Stimulated activated CD4-positive, alpha-beta T cell treated with anti-CD3 and anti-CD28 coated beads, Interleukin-12 subunit alpha, Interleukin-12 subunit beta, amount 100 ng/mL, for 48 hours (primary cell): ENCODE results near the gene DMTF1.
"Not testable (repeated sequence)": the region's sequence is repeated elsewhere in the genome, so short reads cannot be mapped to it uniquely, and the experiment has no call there.

Experiments
- DNase-seq, 3 donors: peaks; one replicate each; pipeline ENCODE4 v3.0.0-alpha.2; 2020; ENCODE audit warnings: low read depth in 2 of 3, low spot score in 1 of 3

Gene DMTF1

GRCh38 chr7:87193912-87194311, 41.7 kb downstream of the DMTF1 start:
- DNase-seq = no peak

- DNase-seq = no peak
These were observed 47.0 kb downstream of the DMTF1 start for GRCh38 chr7:87199241-87199640.

- DNase-seq = no peak
These were observed 47.6 kb downstream of the DMTF1 start for GRCh38 chr7:87199700-87200450.

- no peak for DNase-seq
These were observed 50.0 kb downstream of the DMTF1 start for GRCh38 chr7:87202208-87202607.

- DNase-seq = no peak
These were observed 50.5 kb downstream of the DMTF1 start for GRCh38 chr7:87202705-87203104.

- not testable (repeated sequence) for DNase-seq
These were observed 51.7 kb downstream of the DMTF1 start for GRCh38 chr7:87203929-87204328.

- no peak for DNase-seq
These were observed 52.7 kb downstream of the DMTF1 start for GRCh38 chr7:87204933-87205332.

GRCh38 chr7:87205701-87206100, 53.4 kb downstream of the DMTF1 start:
- not testable (repeated sequence) for DNase-seq

- no peak for DNase-seq
These were observed 54.1 kb downstream of the DMTF1 start for GRCh38 chr7:87206361-87206760.

- DNase-seq = no peak
These were observed 57.2 kb downstream of the DMTF1 start for GRCh38 chr7:87209295-87209924.

GRCh38 chr7:87210506-87210905, 58.3 kb downstream of the DMTF1 start:
- no peak for DNase-seq

GRCh38 chr7:87212498-87212897, 60.2 kb downstream of the DMTF1 start:
- no peak for DNase-seq

- DNase-seq = no peak
These were observed 61.0 kb downstream of the DMTF1 start for GRCh38 chr7:87213252-87213651.

- no peak for DNase-seq
These were observed 61.6 kb downstream of the DMTF1 start for GRCh38 chr7:87213811-87214210.

- DNase-seq = no peak
These were observed 62.8 kb downstream of the DMTF1 start for GRCh38 chr7:87215046-87215445.

GRCh38 chr7:87216701-87217508, 64.7 kb downstream of the DMTF1 start:
- peak in 2 of 3 donors; percentile 30 to 35 for DNase-seq

- DNase-seq = no peak
These were observed 65.9 kb downstream of the DMTF1 start for GRCh38 chr7:87217983-87218653.

- DNase-seq = peak in 1 of 3 donors; percentile 30
These were observed 66.7 kb downstream of the DMTF1 start for GRCh38 chr7:87218796-87219544.

- peak; percentile 74 to 77 (median 75) for DNase-seq
These were observed 67.3 kb downstream of the DMTF1 start, which contains the start of gene TMEM243 for GRCh38 chr7:87219545-87220025. TSS of gene TMEM243 (minus strand) at chr7:87219732. CDS start at chr7:87219503, 229 bp downstream.

- DNase-seq = peak; percentile 76 to 81 (median 80)
These were observed 67.9 kb downstream of the DMTF1 start for GRCh38 chr7:87220026-87220733.
